Urothelium cell line (cell line): ENCODE results near the gene RNF111.
"Not testable (repeated sequence)": the region's sequence is repeated elsewhere in the genome, so short reads cannot be mapped to it uniquely, and the experiment has no call there.

Experiments
- DNase-seq: peaks from one replicate; pipeline ENCODE4 v3.0.0; 2011; ENCODE audit warnings: low spot score, mixed read lengths
- FAIRE-seq: peaks from 2 replicates; lab custom pipeline; 2011; peaks lifted over from hg19 to GRCh38; lab: Jason Lieb, UNC

Gene RNF111

DNA sequence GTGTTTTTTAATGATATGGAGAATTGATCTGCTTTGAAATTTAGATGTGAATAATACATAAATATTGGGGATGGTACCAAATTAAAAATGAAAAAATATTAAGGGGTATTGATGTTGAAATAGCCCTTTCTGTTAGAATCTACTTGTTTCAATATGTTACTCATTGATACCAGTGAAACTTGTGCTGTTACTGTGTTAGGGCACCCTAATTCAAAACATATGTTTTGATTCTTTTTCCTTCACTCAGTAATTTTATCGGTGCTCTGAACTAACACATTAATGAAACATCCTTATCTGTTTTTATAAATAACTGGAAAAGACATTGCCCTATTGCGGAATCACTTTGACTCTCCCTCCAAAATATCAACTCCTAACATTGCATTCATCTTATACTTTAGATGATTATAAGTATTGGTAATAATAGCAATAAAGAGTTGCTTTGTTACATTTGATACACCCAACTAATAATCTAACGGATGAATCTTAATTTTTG lies 65.5 kb downstream of the RNF111 start:
- FAIRE-seq: no peak

DNA sequence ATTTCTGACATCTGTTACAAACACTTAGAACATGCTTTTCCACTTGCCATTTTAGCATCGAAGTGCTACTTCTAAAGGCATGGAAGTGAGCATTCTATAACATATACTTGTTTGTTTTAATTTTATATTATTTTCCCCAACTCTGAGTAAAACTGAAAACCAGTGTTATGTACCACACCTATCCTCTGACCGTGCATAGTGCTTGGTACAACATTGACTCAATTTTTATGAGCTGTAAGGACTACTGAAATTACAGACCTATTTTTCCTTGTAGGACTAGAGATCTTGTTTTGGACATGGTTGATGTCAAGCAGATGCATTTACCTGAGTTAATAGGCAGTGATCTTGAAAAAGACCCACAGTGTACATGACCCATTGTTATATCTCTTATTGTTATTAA lies 66.0 kb downstream of the RNF111 start:
- no peak for DNase-seq
- FAIRE-seq: no peak

More for the DNA sequence above, 65.5 kb downstream of the RNF111 start:
- DNase-seq: no peak

DNA sequence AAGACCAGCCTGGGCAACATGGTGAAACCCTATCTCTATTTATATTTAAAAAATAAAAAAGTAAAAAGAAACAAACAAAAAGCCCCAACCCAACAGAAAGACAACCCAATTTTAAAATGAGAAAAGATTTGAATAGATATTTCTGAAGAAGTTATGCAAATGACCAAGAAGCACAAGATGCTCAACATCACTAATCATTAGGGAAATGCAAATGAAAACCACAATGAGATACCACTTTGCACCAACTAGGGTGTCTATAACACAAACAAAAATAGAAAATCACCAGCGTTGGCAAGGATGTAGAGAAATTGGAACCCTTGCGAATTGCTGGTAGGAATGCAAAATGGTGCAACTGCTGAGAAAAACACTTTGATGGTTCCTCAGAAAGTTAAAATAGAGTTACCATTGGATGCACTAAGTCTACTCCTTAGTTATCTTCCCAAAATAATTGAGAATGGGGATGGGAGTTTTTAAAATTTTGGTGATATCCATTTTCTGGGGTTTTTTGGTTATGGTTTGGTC lies 71.7 kb downstream of the RNF111 start:
- DNase-seq (no peak), FAIRE-seq (no peak)

DNA sequence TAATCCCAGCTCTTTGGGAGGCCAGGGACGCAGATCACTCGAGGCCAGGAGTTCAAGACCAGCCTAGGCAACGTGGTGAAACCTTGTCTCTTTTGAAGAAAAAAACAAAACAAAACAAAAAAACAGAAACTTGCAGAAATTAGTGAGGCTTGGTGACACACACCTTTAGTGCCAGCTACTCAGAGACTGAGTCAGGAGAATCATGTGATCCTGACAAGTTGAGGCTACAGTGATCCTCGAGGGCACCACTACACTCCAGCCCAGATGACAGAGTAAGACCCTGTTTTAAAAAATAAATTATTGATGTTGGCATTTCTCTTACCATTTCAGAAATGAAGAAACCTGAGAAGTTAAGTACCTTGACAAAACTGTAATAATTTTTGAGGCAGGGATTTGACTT lies 72.9 kb downstream of the RNF111 start:
- FAIRE-seq (no peak), DNase-seq (no peak)

DNA sequence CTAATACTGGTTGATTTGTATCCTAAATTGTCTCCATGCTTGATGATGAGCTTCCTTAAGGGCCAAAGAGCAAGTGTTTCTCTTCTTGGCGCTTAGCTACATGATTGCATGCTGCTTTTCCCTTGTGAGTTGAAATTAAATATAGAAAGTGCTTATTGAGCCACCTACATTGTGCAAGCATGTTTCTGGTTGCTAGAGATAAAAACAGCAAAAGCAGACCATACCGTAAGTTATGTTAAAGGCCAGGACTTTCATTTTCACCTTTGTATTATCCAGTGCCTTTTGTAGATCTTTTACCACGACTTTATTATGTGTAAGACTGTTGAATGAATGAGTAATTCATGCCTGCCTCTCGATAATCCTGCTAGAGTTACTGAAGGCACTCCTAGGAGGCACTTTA lies 75.6 kb downstream of the RNF111 start:
- DNase-seq (no peak), FAIRE-seq (peak; percentile 32)

DNA sequence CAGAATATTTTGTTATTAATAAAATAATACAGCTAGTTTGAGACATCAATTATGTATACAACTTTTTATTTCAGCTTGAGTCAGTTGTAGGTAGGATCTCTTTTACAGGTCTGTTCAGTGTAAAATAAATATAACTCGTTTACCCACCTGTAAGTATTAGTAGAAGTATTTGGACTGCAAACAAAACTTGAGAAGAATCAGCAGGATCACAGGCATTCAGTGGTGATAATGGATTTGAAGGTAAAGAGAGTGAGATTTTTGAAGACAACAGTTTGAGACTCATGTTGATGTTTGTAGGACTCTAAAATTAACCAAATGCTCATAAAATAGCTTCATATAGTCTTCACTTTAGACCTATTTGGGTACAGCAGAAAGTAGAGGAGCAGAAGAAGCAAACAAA lies 82.0 kb downstream of the RNF111 start:
- no peak for FAIRE-seq

DNA sequence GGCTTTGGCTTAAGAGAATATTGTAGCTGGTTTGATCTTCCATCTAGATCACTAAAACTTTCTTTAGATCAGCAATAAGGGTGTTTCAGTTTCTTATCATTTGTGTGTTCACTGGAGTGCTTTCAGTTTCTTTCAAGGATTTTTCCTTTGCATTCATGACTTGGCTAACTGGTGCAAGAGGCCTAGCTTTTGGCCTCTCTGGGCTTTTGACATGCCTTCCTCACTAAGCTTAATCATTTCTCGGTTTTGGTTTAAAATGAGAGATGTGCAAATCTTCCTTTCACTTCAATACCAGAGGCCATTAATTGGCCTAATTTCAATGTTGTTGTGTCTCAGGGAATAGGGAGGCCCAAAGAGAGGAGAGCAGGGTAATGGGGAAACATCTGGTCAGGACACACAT lies 87.1 kb downstream of the RNF111 start:
- no peak for DNase-seq
- no peak for FAIRE-seq

More for the DNA sequence above, 82.0 kb downstream of the RNF111 start:
- no peak for DNase-seq

DNA sequence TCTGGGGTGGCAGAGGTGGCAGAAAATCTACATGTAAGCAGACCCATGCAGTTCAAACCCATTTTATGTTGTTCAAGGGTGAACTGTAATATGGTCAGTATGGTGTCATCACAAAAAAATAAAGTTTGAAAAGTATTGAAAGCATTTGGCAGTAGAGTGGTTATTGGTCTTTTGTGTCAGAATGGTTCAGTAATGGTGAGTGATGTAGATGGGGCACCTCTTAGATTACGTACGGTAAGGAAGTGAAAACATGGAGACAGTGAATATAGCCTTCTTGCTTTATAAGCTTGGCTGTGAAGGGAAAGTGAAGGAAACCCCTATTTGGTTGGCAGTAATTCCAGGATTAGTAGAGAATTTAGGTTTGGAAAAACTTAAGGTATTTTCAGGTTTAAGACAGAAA lies 100.3 kb downstream of the RNF111 start:
- FAIRE-seq: peak; percentile 82
- no peak for DNase-seq

DNA sequence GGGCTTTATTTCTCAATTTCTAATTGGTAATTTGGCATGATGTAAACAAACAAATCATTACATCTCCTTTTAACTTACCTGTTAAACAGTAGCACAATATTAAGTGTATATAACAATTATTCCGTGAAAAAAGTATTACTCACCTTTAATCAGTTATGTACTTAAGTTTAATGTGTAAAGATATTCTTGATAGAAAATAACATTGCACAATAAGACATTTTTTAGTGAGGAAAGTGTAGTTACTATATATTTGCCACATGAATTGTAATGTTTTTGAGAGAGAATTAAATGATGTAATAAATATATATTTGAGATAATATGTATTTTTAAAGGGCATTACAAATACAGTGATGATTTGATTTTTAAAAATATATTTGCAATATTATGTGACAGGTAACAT lies 106.6 kb downstream of the RNF111 start:
- DNase-seq (no peak), FAIRE-seq (no peak)

DNA sequence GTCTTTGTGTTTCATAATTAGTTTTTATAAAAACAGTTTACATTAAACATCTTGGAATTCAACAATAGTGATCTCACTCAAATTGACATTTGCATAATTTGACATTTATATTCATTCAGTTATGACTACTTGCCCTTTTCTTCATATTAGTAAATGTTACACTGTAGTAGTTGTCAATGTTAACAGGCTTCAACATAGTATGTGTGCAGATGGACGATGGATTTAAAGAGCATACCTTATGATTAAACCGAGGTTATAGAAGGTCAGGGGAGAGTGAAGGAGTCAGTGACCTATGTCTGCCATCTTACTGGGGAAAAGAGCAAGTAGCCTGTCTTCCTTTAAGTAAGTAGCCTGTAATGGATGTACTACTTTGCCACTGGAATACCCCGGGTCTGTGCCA lies 109.0 kb downstream of the RNF111 start:
- DNase-seq (no peak), FAIRE-seq (no peak)

DNA sequence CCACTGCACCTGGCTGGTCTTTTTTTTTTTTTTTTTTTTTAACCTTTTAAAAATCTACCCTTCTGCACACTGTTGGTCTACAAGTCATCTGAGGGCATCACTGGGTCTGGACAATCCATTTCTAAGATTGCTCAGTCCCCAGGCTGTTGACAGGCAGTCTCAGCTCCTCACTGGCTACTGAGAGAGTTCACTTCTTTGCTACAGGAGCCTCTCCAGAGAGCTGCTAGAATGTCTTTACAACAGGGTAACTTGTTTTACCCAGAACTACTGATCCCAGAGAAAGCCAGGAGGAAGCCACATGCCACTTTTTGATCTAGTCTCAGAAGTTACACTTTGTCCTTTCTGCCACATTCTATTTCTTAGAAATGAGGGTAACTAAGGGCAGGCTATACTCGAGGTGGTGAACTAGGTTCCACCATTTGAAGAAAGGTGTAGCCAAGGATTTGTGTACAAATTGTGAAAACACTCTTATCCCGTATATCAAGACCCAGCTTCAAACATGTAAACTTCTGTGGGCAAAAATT lies 111.8 kb downstream of the RNF111 start:
- no peak for FAIRE-seq
- no peak for DNase-seq

DNA sequence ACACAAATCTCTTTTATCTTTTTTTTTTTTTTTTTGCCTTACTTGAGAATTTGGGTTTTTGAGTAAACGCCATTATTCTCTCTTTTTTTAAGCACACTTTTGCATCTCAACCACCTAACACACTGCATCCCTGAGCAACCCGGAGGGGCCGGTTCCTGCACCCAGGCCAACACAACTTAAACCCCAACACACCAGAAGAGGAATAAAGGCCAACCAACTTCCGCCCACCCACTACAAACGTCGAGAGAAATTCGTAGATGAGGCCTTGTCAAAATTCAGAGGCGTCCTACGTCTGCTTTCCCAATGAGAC lies 117.1 kb downstream of the RNF111 start:
- DNase-seq (no peak), FAIRE-seq (no peak)

DNA sequence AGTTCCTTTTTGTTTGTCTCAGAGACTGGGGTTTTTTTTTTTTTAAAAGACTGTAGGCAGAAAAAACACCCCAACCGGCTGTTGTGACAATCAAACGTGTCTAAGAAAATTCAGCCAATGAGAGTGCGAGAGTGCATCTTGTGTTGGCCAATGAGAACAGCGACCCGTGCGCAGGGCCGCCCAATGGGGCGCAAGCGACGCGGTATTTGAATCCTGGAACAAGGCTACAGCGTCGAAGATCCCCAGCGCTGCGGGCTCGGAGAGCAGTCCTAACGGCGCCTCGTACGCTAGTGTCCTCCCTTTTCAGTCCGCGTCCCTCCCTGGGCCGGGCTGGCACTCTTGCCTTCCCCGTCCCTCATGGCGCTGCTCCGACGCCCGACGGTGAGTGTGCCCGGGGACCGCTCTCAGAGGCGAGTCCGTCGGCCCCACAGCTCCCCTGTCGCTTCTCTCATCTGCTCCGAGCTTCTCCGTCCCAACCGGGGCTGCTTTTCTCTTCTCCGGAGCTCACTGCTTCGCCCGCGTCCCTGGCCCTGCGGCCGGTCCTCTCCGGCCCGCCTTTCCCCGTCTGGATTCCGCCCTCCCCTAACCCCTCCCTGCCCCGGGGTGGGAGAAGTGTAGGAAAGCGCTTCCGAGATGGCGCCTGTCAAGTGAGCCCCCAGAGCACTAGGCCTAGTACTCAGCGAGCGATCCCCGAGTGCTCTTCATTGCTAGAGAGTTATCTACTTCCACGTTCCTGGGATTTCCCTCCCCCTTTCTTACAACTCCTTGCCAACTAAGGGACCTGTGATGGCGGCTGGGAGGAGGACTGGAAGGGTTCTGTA lies 117.7 kb downstream of the RNF111 start, which contains the start of gene CCNB2:
Gene CCNB2 (plus strand): TSS at position 235 of the 821 bp plus-strand sequence. CDS start 123 bp downstream, at position 358.
- peak; percentile 91 for FAIRE-seq

DNA sequence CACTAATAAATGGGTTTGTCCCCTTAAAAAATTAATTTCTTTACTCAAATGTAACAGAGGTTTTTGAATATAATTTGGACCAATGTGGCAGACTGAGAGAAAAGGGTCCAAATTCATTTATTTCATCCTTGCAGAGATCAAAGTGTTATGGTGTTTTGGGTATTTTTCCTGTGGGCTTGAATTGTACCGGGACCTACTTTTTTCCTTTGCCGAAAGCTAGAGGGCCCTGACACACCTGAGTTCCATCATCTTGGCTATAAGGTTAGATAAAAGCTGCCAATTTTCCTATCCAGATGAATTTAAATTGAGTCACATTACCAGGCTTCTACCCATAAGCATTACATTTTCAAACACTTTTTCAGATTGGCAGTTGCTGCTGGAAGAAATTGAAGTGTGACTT lies 118.4 kb downstream of the RNF111 start:
- DNase-seq: peak; percentile 46
- FAIRE-seq: no peak

More for the DNA sequence above, 117.7 kb downstream of the RNF111 start, which contains the start of gene CCNB2:
- peak; percentile 98 for DNase-seq

DNA sequence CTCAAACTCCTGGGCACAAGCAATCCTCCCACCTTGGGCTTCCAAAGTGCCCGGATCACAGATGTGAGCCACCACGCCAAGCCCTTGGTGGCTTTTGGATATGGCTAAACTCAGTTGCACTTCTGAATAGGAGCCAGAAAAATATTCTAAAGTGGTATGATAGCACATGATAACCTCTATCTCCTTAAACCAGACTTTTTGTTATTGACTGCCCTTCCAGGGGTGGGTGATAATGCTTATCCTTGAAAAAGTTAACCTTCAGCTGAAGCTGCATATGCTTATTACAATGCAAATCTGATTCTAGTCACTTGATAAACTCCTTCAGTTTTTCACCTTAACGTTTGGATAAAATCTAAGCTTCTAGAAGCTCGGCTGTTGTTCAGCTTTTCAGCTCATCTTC lies 123.8 kb downstream of the RNF111 start:
- DNase-seq: no peak
- no peak for FAIRE-seq

DNA sequence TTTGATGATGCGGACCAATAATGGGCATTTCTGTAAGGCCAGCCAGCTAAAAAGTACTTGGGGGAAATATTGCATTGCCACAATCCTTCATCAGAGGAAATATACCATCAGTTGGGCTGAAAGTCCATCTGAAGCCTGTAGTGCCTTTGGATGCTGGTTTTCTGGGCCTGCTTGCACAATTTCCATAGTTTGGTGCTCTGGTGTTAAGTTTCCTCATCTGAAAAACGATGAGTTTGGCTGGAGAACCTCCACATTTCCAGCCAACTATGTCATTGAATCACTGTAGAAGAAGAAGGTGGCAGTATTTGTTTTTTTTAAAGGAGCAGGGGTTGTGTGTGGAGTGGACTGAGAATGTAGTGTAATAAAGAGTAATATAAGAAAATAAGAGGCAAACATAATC lies 127.6 kb downstream of the RNF111 start:
- no peak for DNase-seq
- no peak for FAIRE-seq

DNA sequence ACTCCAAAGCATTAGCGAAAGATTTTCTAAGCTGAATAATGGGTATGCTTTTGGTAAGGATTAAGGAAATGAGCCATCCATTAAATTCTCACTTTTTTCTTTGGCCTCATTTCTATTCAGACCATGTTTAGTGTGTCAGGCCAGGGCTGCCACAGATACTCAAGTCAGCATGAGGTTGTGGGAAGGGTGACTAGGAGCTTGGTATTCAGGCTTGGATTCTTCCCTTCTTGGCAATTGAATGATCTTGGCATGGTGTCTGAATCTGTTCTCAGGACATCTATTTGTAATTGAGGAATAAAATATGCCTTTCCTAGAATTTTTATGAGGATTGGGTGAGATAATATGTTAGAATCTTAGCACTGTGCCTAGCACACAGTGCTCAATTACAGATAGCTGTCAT lies 128.7 kb downstream of the RNF111 start:
- DNase-seq (no peak), FAIRE-seq (no peak)

DNA sequence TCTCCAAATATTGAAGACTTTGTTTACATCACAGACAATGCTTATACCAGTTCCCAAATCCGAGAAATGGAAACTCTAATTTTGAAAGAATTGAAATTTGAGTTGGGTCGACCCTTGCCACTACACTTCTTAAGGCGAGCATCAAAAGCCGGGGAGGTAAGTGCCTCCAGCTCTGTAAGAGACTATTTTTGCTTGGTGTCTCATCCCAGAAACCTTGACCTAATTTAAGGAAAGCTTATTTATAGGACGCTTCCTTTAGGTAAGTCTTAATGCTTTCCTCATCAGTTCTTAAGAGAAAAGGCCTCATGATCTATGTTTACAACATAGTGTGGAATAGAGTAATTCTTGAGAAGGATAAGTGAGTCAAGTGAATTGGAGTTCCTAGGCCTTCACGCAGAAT lies 129.3 kb downstream of the RNF111 start:
- DNase-seq (no peak), FAIRE-seq (no peak)

DNA sequence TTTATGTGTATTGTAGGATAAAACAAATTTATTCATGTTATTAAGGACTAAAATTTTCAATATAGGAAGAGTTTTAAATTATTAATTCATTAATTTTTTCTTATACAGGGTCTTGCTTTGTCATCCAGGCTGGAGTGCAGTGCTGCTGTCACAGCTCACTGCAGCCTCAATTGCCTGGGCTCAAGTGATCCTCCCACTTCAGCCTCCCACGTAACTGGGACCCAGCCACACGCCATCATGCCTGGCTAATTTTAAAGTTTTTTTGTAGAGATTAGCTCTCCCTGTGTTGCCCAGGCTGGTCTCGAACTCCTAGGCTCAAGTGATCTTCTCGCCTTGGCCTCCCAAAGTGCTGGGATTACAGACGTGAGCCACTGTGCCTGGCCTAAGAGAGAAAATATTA lies 132.2 kb downstream of the RNF111 start:
- FAIRE-seq: no peak
- no peak for DNase-seq

DNA sequence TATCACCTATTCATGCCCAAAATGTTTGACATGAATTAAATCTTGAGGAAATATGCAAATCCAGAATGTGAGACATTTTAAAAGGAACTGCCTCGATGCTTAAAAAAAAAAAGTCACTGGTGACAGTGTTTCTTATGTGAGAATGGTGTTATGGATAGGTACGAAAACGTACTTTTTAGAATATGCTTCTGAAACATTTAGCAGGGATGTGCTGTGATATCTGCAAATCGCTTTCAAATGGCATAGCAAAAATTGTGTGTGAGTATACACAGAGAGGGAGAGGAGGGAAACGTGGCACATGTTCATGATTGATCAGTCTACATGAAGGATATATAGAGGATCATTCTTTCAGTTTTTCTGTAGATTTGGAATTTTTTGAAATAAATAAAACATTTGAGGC lies 133.5 kb downstream of the RNF111 start:
- DNase-seq (no peak), FAIRE-seq (no peak)

DNA sequence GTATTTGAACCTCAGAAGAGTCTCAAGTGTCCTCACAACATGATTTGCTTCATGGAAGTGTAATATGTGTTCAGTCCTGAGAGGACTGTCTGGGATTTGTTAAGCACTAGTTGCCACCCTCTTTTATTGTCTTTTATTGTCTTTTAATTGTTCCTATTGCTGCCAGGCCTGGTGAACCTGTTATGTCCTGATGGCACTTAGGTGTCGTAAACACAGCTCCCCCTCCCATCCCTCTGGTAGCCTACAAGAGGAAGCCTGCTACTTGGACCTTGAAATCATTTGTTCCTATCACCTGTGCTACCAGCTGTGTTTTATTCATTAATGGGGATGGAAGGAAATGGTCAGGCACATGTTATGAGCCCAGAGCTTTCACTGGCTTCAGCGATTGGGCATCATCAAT lies 136.8 kb downstream of the RNF111 start:
- DNase-seq (no peak), FAIRE-seq (no peak)

DNA sequence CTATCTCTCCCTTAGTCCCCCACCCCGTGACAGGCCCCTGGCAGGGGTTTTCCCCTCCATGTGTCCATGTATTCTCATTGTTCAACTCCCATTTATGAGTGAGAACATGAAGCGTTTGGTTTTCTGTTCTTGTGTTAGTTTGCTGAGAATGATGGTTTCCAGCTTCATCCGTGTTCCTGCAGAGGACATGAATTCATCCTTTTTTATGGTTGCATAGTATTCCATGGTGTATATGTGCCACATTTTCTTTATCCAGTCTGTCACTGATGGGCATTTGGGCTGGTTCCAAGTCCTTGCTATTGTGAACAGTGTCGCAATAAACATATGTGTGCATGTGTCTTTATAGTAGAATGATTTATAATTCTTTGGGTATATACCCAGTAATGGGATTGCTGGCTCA lies 138.2 kb downstream of the RNF111 start:
- not testable (repeated sequence) for FAIRE-seq, DNase-seq
